ENCODE measurements around the gene TNFAIP1.

DNA sequence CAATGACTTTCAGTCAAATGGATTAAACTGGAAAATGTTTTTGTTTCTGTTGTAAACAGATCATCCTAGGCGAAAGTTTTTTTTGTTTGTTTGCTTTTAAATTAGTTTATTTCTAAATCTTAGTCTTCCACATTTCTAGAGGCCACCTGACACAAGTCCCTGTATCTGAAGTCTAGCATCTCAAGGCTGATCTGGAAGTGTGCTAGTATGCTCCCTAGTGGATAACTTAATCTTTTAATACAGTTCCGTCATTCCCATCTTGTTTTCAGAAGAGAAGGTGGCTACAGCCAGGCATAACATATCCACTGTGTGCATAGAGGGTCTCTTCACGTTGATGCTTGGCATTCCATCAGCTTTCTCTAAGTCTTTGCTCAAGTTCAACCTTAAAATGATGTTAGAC lies 7.9 kb upstream of the TNFAIP1 start:
- TF ChIP-seq GATA2 (IDR thresholded peaks at IDR 0.05; ENCODE audit: low read depth, low read length) (no peak), GATA3 (IDR thresholded peaks at IDR 0.05; ENCODE audit: low read depth, low read length) (no peak)
